SH-SY5Y (cell line): ENCODE data around the gene TACC3.

Experiments used
- GATA2 ChIP-seq: IDR thresholded peaks from 2 replicates; pipeline ENCODE4 v1.6.1; 2011; ENCODE audit warnings: mild to moderate bottlenecking, low read depth, low read length
- GATA3 ChIP-seq: IDR thresholded peaks from 2 replicates; pipeline ENCODE4 v1.6.1; 2011; ENCODE audit warnings: low read depth, mild to moderate bottlenecking, low read length, moderate library complexity

Gene TACC3

GRCh38 chr4:1686440-1687036 lies 34.8 kb upstream of the TACC3 start:
- TF ChIP-seq GATA2: no peak
- no peak for TF ChIP-seq GATA3

GRCh38 chr4:1690698-1691097 lies 30.6 kb upstream of the TACC3 start:
- TF ChIP-seq GATA2 (no peak), GATA3 (no peak)

GRCh38 chr4:1691737-1692373 lies 29.5 kb upstream of the TACC3 start:
- TF ChIP-seq GATA2 (no peak), GATA3 (no peak)

GRCh38 chr4:1693131-1693896 lies 28.0 kb upstream of the TACC3 start:
- TF ChIP-seq GATA2 (no peak), GATA3 (no peak)

GRCh38 chr4:1695913-1696312 lies 25.4 kb upstream of the TACC3 start:
- TF ChIP-seq GATA3: no peak
- TF ChIP-seq GATA2: no peak

GRCh38 chr4:1703867-1704266 lies 17.5 kb upstream of the TACC3 start:
- TF ChIP-seq GATA3 (no peak), GATA2 (no peak)

GRCh38 chr4:1705732-1706131 lies 15.6 kb upstream of the TACC3 start:
- no peak for TF ChIP-seq GATA2
- TF ChIP-seq GATA3: no peak

- TF ChIP-seq GATA3 (no peak), GATA2 (no peak)
Measured at GRCh38 chr4:1706358-1706757, 15.0 kb upstream of the TACC3 start.

- no peak for TF ChIP-seq GATA3
- no peak for TF ChIP-seq GATA2
Measured at GRCh38 chr4:1708581-1708980, 12.7 kb upstream of the TACC3 start.

GRCh38 chr4:1711055-1711570 lies 10.2 kb upstream of the TACC3 start:
- no peak for TF ChIP-seq GATA2
- TF ChIP-seq GATA3: no peak

- TF ChIP-seq GATA3 (no peak), GATA2 (no peak)
Measured at GRCh38 chr4:1711571-1712215, 9.6 kb upstream of the TACC3 start.

GRCh38 chr4:1712216-1713002 lies 8.9 kb upstream of the TACC3 start, which contains the start of gene SLBP:
SLBP (minus strand) TSS chr4:1712319; CDS start chr4:1712188, 131 bp downstream.
- no peak for TF ChIP-seq GATA3

GRCh38 chr4:1713003-1713851 lies 8.1 kb upstream of the TACC3 start:
- TF ChIP-seq GATA2: no peak
- TF ChIP-seq GATA3: no peak
